HG02973 (cell line): Measurements from ENCODE around the gene IL18BP.
A peak's percentile ranks its signal among the peaks of the same experiment; 100 is the strongest.

Experiments
- ATAC-seq: cut with Tn5 transposase; IDR thresholded peaks from one replicate; pipeline ENCODE4 v1.9.1; 2021; ENCODE audit warnings: moderate library complexity; ENCODE audit not compliant: unreplicated experiment

Gene IL18BP

DNA sequence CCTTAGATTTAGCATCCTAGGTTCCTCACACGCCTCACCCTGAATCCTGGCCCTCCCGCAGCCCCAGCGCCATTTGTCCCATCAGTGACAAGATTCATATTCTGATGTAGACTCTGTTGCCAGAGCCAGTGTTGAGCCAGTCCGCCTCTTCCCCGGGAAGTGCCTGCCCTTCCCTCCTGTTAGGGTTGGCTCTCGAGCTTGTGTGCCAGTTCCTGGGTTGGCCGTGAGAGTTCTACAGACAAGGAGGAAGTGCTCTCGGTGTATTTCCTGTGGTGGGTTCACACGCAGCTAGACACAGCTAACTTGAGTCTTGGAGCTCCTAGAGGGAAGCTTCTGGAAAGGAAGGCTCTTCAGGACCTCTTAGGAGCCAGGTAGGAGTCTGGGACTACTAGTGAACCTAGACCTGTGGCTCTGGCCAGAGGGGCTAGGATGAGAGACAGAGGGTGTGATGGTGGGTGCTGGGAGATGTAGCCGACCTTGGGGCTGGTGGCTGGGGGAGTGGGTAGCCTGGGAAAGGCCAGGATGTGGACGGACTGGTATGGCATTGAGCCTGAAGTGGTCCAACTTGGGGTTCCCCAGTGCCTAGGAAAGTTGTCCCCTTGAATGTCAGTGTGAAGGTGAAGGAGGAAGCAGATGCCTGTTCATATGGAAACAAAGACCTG is at the start of gene IL18BP:
Gene IL18BP, plus strand, starts transcription at position 261 of the 662 bp plus-strand sequence. CDS start 1,076 bp downstream, outside the sequence.
- ATAC-seq: peak; percentile 43

DNA sequence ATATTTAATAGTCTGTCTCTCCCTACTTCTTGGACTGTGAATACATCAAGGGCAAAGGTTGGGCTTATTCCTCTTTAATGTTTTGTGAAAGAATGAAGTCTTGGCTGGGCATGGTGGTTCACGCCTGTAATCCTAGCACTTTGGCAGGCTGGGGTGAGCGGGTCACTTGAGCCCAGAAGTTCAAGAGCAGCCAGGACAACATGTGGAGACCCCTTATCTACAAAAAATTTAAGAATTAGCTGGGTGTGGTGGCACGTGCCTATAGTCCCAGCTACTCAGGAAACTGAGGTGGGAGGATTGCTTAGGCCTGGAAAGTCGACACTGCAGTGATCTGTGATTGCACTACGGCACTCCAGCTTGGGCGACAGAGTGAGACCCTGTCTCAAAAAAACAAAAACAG is 49.7 kb upstream of the IL18BP start:
- no peak for ATAC-seq

DNA sequence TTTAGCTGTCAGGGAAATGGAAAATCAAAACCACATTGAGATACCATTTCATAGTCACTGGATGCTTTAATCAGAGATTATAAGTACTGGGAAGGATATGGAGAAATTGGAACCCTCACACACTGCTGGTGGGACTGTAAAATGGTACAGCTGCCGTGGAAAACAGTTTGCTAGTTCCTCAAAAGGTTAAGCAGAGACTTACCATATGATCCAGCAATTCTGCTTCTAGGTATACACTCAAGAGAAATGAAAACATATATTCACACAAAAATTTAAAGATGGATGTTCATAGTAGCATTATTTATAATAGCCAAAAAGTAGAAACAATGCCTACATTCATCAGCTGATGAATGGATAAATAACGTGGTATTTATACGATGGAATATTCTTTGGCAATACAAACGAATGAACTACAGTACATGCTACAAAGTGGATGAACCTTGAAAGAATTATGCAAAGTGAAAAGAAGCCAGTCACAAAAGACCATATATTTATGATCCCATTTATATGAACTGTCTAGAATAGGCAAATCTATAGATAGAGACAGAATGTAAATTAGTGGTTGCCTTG is 46.9 kb upstream of the IL18BP start:
- ATAC-seq: no peak

DNA sequence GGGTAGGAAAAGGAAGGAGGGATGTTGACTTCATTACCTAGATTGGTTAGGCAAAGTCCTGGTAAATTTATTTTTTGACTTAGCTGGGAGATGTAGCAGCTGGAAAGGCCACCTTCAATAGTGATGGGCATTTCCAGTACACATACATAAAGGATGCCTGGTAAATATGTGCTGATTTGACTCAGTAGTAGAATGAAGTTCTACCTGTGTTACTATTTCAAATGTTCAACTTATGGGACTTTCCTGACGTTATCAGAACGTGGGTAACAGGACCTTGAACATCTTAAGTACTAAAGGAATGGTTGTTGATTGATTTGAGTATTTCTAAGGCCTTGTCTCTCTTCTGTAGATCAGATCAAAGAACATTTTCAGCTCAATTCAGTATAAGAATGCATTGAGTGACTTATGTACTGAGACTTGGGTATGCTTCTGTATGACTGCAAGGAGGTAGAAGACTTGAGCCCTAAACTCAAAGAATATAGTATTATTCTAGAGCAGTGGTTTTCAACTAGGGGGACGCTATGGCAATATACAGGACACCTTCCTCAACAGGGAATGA is 42.7 kb upstream of the IL18BP start:
- ATAC-seq: no peak

DNA sequence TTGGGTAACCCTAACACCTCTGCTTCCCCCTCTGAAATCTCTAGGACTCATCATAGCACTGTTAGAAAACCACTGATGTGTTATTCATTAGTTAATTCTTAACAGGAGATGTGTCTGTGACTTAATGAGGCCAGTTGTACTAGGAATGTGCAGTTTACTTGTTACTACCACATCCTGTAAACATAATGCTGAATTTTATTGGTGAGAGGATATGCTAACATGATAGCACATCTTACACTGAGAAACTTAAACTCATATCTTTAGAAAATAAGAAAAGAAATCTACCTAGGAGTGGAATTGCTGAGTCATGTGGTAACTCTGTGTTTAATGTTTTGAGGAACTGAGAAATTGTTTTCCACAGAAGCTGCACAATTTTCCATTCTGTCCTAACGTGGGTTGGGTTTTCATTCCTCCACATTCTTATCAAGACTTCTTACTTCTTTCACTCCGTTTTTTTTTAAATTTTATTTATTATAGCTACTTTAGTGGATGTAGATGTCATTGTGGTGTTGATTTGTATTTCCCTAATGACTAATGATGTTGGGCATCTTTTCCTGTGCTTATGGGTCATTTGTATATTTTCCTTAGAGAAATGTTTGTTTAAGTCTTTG is 36.2 kb upstream of the IL18BP start:
- ATAC-seq: peak; percentile 62

DNA sequence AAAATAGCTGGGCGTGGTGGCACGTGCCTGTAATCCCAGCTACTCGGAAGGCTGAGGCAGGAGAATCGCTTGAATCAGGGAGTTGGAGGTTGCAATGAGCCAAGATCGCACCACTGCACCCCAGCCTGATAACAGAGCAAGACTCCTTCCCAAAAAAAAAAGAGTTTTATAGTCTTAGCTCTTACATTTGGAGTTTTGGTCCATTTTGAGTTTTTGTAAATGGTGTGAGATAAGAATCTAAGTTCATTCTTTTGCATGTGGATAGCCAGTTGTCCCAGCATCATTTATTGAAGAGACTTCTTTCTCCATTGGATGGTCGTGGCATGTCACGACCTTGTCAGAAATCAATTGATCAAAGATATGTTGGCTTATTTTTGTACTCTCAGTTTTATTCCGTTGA is 35.2 kb upstream of the IL18BP start:
- ATAC-seq: no peak

DNA sequence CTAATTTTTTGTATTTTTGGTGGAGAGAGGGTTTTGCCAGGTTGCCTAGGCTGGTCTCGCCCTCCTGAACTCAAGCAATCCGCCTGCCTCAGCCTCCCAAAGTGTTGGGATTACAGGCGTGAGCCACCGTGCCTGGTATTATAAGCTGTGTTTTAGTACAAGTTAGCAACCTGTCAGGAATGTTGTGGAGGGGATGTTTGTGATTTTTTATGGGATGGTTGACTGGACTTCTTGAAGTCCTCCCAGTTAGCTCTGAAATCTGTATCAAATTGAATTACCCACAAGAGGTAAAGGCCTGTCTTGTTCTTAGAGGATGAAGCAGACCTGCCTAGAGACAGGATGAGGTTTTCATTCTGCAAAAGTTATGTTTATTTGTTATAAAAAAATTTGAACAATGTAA is 34.1 kb upstream of the IL18BP start:
- no peak for ATAC-seq

DNA sequence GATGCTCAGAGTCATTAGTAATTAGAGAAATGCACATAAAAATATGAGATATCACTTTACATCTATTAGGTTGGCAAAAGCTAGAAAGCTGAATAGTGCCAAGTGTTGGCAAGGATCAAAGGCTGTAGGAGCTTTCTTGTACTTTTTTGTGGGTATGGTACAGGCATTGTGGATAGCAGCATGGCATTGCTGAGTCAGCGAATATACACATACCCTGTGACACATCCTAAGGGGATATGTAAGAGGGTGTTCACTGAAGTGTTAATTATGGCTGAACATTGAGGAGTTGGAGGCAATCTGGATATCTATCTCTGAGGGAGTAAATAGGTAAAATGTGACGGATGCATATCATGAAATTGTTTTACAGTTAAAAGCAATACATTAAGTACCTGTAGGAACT is 27.0 kb upstream of the IL18BP start:
- ATAC-seq: no peak

DNA sequence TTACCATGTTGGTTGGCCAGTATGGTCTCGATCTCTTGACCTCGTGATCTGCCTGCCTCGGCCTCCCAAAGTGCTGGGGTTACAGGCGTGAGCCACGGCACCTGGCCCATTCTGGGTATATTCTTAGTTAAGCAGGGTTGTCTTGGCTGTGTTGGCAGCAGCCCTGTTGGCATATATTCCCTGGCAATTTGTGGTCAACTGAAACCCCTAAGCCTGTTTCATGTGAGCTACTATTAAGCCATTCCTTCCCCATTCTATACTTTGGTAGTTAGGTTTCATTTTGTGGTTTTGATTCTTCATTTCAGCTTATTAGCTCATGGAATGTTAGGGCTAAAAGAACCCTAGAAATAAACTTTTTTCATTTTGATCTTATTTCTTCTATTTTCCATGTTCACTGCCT is 22.2 kb upstream of the IL18BP start:
- ATAC-seq: no peak

DNA sequence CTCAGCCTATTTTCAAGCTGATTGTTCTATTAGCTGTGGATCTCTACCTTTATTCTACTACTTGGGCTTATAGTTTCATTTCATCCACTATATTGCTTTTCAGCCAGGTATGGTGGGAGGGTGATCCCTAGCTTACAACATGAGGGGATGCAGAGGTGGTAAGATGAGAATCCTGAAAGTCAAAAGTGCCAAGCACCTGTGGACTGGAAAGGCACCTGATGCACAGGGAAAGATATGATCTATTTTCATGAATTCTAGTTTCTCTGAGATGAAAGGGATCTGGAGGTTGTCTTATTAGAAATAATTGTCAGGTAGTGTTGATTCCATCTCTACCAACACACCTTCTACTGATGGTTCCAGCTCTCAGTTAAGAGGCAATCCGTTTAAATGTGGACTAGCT is 21.6 kb upstream of the IL18BP start:
- no peak for ATAC-seq

DNA sequence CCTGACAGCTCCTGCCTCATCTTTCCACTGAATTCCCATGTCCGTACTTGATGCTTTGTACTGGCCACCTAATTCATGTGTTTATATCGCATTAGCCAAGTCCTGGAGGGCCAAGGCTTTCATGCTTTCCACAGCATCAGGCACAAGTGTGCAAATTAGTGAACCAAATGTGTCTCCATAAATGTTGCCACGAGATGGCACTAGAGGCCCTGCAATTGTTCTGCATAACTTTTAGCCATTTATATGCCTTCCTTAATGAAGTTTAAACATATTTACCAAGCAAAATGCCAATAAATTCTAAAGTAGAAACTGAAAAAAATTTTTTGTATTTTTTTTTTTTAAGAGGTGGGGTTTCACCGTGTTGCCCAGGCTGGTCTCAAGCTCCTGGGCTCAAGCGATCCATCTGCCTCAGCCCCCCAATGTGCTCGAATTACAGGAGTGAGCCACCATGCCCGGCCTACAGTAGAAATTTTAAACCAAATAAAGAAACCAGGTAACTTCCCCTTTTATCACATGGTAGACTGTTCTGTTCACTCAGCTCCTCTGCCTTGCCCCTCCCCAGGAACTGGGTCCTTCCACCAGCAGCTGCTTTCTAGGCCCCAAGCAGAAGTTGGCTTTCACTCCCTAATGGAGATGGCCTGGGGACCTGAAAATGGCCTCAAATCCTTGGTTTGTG is 20.8 kb upstream of the IL18BP start:
- ATAC-seq: no peak

DNA sequence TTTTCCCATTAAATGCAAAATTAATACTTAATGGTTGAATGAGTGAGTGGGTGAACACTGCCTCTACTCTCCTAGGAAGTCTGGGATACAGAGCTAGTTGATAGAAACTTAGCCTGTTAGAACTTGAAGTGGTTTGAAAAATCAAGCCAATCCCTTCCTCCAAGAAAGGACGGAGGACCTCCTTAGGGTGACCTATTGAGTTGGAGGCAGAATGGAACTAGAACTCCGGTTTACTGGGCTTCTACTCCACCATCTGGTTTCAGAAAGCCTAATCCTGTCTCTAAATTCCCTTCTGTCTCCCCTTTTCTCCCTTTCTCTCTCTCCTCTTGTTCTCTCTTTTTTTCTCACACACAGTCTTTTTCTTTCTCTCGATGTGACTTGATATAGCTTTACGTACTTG is 19.6 kb upstream of the IL18BP start:
- no peak for ATAC-seq

DNA sequence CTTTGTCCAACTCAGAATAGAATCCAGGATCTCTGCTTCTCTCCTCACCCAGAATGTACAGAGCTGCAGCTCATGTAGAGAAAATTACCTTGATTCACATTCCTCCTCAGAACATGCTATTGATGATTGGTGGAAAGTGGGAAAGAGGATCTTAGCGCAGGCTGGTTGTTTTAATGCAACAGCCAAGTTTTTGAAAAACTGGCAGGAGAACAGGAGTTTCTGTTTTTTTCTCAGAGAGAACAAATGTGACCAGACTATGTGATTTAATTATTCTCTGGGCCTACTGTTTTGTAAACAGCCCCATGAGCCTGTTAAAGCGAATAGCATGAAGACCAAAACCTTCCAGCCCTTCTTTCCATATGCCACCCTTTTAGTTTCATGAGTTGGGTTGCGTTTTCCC is 19.1 kb upstream of the IL18BP start:
- no peak for ATAC-seq

DNA sequence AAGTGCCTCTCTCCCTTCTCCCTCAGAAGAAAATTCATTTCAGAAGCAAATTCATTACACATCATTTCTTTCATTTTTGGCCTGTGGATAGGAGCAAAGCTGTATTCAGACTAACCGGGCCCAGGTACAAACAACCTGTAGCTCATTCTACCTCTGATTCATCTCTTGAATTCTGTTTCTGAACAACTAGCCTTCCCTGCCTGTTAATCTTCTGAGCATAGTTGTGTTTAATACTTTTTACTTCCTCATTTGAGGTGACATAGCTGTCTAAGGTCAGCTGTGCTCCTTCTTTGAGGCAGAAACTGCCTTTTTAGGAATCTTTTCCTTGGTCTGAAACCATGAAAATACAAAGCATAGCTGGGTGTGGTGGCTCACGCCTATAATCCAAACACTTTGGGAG is 12.6 kb upstream of the IL18BP start:
- ATAC-seq: no peak

DNA sequence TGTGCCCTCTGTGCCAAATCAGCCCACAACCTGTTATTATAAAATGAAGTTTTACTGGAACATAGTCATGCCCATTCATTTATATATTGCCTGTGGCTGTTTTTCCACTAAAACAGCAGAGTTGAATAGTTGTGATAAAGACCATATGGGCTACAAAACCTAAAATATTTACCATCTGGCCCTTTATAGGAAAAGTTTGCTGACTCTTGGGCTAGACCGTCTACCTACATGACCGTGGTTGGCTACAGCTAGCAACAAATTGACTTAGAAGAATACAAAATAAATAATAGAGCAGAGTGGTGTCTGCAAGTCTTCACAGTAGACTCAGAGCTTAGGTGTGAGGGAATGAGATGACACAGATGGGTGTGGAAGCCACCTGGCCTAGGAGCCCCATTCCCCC is 11.2 kb upstream of the IL18BP start:
- ATAC-seq: no peak

DNA sequence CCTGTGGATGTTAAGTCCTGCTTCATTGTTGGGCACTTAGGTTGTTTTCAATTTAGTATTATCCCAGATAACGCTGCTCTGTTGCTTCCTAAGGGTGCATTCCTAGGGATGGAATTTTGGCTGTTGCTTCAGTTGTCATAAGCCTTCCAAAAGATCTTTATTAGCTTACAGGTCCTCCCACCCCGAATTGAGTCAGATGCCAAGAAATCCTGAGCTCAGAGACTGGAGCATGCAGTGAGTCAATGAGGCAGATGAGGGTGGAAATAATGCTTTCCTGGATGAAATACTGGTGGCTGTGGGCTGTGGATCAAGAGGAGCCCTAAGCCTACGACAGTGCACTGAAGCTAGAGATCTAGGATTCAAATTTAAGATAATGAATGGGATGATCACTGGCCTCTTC is 10.7 kb upstream of the IL18BP start:
- ATAC-seq: no peak

DNA sequence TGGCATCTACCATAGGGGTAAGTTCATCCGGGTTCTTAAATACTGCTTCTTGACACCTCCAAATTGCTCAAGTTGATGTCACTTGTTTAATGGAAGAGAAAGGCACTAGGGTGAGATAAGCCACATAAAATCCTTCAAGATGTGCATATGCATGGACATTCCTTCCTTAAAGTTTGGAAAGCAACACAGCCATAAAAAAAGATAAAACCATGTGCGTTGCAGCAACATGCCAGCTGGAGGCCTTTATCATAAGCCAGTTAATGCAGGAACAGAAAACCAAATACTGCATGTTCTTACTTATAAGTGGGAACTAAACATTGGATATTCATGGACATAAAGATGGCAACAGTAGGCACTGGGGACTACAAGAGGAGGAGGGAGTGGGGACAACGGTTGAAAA is 8.0 kb upstream of the IL18BP start:
- ATAC-seq: no peak

DNA sequence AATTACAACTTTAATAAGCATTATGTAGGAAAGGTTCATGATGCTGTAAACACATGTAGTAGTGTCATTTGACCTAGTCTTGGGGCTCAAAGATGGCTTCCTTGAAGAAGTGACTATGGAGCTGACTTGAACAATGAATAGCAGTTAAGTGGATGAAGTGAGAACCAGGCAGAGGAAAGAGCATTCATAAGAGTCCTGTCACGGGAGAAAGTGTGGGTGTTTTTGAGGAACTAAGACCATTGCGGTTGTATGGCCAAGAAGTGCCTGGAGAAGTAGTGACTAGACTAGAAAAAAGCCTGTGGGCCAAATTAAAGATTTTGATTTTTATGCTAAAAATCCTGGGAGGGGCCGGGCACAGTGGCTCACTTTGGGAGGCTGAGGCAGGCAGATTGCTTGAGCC is 7.2 kb upstream of the IL18BP start:
- ATAC-seq: peak; percentile 61

DNA sequence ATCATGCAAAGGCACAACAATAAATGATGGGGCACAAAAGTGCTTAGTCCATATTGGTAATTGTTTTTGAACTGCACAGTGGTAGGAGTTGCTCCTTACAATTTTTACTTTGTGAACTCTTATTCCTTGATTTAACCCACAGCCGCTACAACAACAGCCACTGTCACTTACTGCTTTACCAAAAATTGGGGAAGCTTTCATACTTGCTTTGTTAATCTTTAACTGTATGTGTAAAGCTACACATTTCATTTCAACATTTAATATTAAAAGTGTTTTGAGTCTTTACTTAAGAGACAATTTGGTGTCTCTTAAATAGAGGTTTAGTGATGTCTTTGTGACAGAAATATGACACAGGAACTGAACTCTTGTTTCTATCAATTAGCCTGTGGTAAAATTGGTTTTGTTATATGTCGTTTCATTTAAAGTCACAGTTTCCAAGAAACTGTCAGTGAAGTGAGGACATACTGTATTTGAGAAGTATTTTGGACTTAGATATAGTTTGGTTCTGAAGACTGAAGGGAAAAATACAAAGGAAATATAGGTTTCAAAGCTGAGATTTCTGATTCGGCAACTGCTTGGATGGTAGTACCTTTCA is 6.5 kb upstream of the IL18BP start:
- no peak for ATAC-seq

DNA sequence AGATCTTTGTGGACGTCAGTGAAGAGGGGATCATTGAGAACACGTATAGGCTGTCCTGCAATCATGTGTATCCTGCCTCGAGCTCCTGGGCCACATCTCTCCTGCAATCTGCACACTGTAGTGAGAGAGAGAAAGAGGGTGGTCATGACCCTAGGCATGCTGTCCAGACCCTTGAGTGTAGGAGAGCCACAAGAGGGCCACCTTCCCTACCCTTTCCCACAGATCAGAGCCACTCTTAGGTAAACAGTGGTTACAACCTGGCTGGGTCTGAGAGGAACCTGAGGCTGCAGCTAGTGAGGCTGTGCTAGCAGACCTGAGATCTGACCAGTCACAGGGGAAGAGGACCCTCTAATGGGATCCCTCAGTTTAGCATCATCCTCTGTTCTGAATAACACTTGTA is 3.9 kb upstream of the IL18BP start:
- ATAC-seq: no peak

DNA sequence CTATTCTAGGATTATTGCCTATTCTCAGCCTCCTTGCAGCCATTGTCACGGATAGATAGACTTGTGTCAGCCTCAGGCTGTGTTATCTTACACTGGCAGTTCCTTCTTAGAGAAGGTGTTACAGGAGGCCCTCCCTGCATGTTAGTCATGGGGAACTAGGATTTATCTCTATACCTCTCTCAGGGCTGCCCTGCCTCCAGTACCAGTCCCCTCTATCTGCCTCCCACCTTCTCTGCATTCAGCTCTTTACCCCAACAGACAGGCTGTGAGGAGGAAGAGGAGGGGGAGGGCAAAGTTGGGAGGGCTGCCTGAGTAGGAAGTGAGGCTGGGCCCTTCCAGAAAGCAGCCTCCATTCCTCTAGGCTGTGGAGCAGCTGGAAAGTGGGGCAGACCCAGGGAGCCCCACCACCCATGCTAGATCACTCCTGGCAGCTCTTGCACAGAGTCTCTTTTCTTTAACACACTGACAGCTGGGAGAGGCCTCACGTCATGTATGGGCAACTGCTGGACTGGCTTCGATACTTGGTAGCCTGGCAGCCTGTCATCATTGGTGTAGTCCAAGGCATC is 2.9 kb upstream of the IL18BP start:
- ATAC-seq: no peak
